Measurements from ENCODE around the gene LY9.
"Not testable (repeated sequence)": the region's sequence is repeated elsewhere in the genome, so short reads cannot be mapped to it uniquely, and the experiment has no call there.

LY9 gene

GRCh38 chr1:160776178-160776577 is 19.8 kb upstream of the LY9 start:
- no peak for DNase-seq

DNA sequence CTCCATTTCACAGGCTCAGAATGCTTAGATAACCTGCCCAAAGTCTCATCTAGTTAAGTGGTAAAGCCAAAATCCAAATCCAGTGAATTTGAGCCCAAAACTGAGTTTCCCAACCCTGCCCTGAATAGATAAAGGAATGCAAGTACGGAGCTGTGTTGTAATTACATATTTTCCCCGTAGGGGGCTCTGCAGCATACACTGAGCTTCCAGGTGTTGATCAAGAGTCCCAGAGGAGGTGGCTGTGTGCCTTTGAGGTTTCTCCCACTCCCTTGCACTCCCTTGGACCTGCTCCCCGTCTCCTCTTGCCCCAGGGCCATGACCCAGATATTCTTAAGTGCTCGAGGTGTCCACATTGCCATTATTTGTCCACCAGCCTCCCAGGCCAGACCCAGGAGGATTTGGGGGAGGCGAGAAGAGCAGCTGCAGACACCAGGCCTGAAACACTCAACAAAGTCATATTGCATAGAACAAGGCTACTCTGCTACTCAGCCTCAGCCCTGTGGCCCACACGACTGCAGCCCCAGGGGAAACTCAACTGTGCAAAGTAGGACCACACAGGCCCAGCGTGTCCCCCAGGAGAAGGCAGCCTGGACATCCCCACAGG is 18.4 kb upstream of the LY9 start:
- no peak for DNase-seq

DNA sequence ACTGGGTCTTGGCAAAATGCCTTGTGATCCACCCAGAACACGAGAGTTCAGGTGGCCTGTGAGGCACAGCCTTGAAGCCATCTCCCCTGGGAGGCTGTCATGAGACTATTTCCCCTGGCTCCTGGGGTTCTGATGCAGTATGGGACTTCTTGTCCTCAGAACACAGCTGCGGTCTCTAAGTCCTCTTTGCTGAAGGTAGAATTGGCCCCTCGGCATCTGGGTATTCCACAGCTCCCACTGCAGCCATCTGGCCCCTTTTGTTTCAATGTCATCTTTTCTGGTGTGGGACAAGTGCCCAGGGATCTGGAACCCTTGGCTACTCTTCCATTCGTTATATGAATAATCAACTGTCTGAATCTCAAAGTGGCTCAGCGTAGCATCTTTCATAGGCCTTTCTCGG is 17.0 kb upstream of the LY9 start:
- DNase-seq = no peak

DNA sequence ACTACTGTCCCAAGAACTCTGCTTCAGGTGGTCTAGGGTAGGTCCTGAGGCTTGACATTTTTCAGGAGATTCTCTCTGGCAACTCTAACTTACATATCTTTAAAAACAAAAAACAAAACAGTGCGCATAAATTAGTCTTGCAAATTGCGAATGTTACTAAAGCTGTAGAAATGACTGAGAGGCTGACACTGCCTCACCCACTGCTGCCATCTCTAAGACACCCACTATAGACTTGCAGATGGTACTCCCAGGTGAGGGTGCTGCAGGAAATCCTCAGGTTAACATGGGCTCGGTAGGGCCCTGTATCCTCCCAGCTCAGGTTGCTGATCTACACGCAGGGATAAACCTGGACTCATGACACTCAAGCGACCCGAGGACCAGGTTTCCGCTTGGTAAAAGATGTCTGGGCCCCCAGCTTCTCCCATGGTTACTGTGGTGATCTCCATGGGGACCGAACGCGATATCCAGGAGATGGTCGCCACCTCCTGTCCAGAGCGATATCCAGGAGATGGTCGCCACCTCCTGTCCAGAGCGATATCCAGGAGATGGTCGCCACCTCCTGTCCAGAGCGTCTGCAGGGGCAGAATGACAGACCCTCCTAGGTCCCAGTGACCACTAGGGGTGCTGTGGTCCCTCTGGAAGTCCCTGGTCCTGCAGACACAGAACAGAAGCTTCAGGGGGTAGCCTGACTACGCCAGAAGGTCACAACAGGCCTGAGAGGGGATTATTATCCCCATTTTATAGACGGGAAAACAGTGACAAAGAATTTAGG is 16.2 kb upstream of the LY9 start:
- no peak for DNase-seq

DNA sequence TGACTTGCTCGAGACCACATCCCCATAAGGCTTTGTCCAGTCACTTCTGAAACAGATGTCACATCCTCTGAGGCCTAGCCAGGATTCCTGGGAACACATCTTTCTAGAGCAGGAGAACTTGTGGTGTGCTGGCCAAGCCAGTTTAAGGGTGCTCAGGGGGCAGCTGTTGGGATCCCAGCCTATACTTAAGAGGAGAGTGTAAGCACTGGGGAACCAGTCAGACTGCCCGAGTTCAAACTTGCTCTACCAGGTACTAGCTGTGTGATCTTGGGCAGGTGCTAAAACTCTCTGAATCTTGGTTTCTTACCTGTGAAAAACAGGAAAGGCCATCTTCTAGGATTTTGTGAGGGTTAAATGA is 15.6 kb upstream of the LY9 start:
- DNase-seq = no peak

DNA sequence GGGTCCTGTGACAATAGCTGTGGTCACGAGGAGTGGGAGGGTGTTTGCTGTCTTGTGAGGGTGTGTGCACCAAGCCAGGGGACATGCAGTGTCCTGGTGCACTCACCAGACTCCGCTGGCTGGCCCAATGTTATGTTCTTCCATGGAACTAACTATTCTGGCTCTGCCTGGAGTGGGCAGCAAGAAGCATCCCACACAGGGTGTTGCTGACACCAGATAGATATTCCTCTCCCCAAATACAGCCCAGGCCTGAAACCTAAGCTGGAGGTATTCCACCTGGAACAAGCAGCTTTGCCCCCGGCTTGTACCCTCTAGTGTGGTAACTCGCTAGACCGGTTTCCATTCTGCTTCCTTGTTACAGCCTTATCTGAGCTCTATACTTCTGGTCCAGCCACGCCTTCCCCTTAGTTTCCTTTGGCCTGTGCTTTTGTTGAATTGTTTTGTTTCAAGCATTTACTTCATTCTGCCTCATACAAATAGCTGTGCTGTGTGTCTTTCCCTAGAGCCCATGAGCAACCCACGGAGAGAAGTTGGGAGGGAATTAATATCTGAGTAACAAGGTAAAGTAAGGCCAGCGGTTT is 14.7 kb upstream of the LY9 start:
- no peak for DNase-seq

DNA sequence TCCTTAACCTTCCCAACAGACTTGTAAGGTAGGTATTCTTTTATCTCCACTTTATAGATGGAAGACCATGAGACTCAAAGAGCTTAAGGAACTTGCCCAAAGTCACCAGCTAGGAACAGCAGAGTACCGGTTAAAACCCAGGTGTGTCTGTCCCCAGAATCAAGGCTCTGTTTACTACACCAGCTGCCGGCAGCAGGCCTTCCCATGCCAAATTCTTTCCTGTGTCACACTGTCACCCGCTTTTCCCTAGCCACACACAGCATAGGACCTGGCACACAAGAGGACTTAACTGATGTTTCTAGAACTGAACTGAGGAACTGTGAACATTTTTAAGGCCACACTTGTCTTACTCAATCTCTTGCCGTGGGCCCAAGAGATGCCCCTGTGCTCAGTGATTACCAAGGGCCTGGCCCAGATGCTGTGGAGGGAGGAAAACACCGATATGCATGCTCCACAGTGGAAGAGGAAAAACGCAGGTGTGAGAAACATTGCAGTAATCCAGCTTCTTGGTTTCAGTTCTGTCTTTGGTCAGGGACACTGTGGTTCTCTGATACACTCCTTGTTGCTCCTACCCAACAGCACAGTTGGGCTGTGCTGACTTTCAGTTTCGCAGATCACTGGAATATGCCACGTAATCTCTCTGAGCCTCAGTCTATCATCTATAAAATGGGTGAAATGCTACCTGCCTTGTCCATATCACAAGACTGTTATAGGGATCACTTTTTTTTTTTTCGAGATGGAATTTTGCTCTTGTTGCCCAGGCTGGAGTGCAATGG is 13.9 kb upstream of the LY9 start:
- DNase-seq = no peak

DNA sequence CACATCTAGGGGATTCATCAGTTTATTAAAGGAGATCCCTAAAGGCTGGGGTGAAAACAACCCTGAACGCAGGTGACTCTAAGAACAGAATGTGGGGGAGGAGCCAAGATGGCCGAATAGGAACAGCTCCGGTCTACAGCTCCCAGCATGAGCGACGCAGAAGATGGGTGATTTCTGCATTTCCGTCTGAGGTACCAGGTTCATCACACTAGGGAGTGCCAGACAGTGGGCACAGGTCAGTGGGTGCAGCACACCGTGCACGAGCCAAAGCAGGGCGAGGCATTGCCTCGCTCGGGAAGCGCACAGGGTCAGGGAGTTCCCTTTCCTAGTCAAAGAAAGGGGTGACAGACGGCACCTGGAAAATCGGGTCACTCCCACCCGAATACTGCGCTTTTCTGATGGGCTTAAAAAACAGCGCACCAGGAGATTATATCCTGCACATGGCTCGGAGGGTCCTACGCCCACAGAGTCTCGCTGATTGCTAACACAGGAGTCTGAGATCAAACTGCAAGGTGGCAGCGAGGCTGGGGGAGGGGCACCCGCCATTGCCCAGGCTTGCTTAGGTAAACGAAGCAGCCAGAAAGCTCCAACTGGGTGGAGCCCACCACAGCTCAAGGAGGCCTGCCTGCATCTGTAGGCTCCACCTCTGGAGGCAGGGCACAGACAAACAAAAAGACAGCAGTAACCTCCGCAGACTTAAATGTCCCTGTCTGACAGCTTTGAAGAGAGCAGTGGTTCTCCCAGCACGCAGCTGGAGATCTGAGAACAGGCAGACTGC is 12.8 kb upstream of the LY9 start:
- not testable (repeated sequence) for DNase-seq

DNA sequence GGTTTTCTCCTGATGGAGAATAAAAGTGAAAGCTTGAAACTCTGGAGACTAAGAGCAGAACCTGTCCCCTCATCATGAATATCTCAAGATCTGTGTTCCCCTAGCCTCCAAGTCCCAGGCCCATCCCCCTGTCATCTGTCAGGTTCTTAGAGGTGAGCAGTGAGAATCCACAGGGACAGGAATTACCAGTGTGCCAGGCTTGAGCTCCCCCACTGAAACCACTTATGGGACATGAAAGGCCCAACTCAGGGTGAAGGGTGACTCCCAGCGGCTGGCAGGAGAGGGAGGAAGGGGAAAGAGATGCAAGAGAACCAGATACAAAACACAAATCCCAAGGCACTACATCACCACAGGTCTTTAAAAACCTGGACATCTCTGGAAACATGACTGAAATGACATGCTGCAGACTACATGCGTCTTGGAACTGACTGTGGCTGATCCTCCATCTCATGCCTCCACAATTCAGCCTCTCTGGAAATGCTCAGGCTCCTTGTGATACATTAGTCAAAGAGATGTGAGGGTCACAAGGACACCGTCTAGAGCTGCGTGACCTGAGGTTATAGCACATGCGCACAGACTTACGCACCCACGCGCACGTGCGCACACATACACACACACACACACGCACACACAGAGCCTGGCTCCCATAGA is 6.8 kb upstream of the LY9 start:
- DNase-seq = no peak

DNA sequence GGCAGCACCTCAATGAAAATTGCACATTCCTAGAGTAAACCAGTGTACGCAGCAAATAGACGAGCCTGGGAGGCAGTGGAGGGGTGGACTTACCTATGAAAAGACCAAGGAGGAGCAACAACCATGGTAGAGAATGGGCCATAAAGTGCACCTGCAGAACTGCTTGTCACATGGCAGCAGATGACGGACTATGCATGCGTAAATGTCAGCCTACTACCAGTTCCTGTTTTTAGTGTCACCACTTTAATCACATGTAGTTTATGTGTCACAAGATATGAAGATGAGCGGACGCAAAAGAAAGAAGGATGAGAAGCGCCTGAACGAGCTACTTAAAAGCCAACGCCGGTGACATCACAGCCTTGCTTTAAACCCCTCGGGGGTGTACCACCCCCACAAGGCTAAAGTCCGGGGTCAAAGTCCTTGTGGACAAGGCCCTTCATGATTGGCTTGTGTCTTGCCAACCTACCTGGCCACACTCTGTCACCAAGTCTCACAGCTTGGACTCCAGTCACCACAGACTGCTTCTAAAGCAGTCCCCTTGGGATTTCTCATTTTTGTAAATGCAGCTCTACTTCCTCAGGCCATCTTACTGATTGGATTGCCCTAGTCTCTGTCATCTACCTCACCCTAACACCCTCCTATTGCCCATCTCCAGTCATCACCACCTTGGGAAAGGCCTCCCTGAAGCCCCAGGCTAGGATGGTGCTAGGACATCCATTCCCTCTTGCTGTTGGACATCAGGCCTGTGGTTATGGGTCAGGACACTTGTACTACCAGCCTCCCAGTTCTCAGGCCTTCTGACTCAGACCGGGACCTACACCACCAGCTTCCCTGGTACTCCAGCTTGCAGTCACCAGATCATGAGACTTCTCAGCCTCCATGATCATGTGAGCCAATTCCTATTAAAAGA is 6.0 kb upstream of the LY9 start:
- no peak for DNase-seq

DNA sequence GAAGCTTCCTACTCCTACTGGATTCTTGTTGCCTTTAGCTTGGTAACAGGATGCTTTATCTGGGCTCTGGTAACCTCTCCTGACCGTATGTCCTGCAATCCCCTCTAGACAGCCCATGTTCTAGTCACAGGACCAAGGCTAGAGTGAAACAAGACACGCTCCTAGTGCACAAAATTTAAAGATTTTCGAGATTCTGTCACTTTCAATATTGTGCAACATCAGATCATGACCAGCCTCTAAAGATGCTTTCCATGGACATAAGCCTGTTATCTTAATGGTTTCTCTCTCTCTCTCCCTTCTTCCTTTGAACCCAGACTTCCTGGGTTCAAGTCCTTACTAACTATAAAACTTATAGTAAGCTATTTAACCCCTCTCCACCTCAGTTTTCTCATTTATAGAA is 1.6 kb upstream of the LY9 start:
- no peak for DNase-seq

- no peak for DNase-seq
These were observed 1.3 kb downstream of the LY9 start for GRCh38 chr1:160797271-160797709.

DNA sequence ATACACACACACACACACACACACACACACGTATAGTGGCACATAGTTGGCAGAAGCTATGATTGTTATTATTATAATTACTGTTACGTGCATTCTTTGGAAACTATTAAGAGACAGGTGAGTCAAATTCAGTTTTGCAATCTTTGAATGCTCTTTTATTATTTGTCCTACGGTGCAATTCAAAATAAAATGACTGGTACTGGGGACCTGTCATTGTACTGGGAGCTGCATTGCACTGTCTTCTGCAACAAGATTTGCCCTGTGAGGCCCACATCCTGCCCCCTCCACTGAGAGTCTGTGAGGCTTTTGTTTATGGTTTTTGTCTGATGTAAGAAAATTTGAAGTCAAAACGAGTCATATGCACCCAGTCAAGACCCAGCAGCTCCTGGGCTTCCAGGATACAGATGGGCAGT is 1.9 kb downstream of the LY9 start:
- no peak for DNase-seq

- DNase-seq = no peak
These were observed 2.5 kb downstream of the LY9 start for GRCh38 chr1:160798439-160798838.

GRCh38 chr1:160799641-160800040 is 3.7 kb downstream of the LY9 start:
- DNase-seq = no peak

DNA sequence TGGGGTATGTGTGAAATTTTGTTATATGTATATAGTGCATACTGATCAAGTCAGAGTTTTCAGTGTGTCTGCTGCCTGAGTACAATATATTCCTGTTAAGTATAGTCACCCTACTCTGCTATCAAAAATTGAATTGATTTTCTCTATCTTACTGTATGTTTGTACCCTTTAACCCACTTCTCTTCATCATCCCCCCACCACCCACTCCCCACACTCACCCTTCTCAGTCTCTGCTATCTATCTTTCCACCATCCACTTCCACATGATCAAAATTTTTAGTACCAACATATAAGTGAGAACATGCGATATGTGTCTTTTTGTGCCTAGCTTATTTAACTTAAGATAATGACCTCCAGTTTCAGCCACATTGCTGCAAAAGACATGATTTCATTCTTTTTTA is 4.2 kb downstream of the LY9 start:
- DNase-seq = no peak

DNA sequence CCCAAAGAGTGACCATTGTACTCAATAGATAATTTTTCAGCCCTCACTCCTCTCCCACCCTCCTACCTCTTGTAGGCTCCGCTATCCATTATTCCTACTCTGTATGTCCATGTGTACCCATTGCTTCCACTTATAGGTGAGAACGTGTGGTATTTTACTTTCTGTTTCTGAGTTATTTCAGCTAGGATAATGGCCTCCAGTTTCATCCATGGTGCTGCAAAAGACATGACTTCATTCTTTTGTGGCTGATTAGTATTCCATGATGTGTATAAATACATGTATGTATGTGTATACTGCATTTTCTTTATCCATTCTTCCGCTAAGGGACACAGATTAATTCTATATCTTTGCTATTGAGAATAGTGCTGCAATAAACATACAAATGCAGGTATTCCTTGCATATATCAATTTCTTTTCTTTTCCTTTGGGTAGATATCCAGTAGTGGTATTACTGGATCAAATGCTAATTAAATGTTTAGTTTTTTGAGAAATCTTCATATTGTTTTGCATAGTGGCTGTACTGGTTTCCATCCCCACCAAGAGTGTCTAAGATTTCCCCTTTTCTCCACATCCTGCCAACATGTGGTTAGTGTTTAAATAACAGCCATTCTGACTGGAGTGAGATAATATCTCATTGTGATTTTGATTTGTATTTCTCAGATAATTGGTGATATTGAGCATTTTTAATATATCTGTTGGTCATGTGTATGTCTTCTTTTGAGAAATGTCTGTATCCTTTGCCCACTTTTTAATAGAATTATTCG is 4.9 kb downstream of the LY9 start:
- DNase-seq = no peak

DNA sequence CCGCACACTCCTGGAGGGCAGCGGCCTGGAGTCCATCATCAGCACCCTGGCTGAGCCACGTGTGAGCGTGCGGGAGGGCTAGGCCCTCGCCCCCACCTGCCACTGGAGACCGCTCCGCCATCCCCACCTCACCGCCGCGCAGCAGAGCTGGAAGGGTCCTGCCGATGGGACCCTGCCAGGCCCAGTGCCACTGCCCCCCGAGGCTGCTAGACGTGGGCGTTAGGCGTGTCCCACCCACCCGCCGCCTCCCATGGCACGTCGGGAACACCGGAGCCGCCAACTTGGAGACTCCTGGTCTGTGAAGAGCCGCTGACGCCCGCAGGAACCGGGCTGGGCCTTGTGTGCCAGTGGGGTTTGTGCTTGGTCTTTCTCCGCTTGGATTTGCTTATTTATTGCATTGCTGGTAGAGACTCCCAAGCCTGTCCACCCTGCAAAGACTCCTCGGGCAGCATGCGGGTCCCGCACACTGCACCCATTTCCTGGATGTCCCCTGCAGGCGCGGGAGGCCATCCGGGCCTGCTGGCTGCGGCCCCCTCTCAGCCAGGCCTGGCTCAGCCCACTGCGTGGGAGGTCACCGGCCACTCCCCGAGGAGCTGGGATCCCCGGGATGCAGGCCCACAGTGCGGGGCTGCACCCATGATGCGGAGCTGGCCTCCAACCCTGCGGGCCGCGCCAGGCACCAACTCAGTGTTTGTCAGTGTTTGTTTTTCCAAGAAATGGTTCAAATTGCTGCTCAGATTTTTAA is 6.0 kb downstream of the LY9 start:
- DNase-seq = no peak

DNA sequence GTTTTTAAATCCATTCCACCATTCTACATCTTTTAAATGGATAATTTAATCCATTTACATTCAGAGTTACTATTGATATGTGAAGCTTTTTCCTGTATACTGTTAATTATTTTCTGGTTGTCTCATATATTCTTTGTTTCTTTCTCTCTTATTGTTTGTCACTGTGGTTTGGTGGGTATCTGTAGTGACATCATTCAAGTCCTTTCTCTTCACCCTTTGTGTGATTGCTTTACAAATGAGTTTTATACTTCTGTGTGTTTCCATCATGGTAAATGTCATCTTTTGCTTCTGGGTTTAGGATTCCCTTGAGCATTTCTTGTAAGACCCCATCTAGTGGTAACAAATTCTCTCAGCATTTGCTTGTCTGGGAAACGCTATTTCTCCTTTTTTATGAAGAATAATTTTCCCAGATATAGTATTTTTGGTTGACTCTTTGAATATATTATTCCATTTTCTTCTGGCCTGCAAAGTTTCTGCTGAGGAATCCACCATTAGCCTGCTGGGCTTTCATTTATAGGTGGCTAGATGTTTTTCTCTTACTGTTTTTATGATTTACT is 10.2 kb downstream of the LY9 start:
- no peak for DNase-seq
